B cell (primary cell): Measurements from ENCODE around the gene CSTF2. TPM values are rescaled to one million over a fixed set of nuclear protein-coding genes. Genes with fewer than 3 reads are reported as not detected.

Source experiments
- ATAC-seq: fragments of 200-7000 bp; cut with Tn5 transposase; one replicate; pipeline ENCODE4 v1.10.0; 2021; ENCODE audit warnings: low read depth, mild to moderate bottlenecking, moderate number of reproducible peaks, moderate library complexity
- CTCF ChIA-PET: fragments of 350-600 bp; sonication (Branson Sonifier 250); formaldehyde crosslinking; loops from one replicate; lab custom pipeline; 2021; ENCODE audit warnings: antibody characterized with exemption, inconsistent platforms; lab: Charles Lee
- POLR2A ChIA-PET: fragments of 350-600 bp; sonication (Branson Sonifier 250); formaldehyde crosslinking; loops from one replicate; lab custom pipeline; 2021; ENCODE audit warnings: antibody characterized with exemption; lab: Charles Lee
- DNase-seq: peaks from one replicate; pipeline ENCODE4 v3.0.0; 2013
- H2AFZ ChIP-seq: 2 replicates; pipeline ENCODE4 v1.6.1; 2012; ENCODE audit warnings: mild to moderate bottlenecking, low read depth, low read length; ENCODE audit not compliant: insufficient read depth, poor library complexity, severe bottlenecking
- H3K27ac ChIP-seq, 2 donors: 1 replicate in 1 of 2; 2 replicates in 1 of 2; pipeline ENCODE4 v1.5.1; 2012 to 2013; ENCODE audit warnings: low read length in 2 of 2, mild to moderate bottlenecking in 2 of 2, moderate library complexity in 1 of 2
- H3K27me3 ChIP-seq, 4 experiments: fragments of 200-600 bp in 1 of 4; sonication (generic) in 1 of 4; replicated peaks in 1 of 4; 1 replicate in 2 of 4; 2 replicates in 2 of 4; pipeline versions ENCODE4 v1.6.1 to v1.7.0; 2013 to 2016; ENCODE audit warnings: low read length in 3 of 4, mild to moderate bottlenecking in 2 of 4, mixed read lengths in 1 of 4, moderate library complexity in 1 of 4; ENCODE audit not compliant: insufficient read depth in 4 of 4, control insufficient read depth in 3 of 4; ENCODE audit errors: control extremely low read depth in 1 of 4
- H3K36me3 ChIP-seq, 2 experiments: replicated peaks in 1 of 2; 1 replicate in 1 of 2; 2 replicates in 1 of 2; pipeline versions ENCODE4 v1.6.1 to v1.7.1; 2013; ENCODE audit warnings: low read length in 1 of 2; ENCODE audit not compliant: insufficient read depth in 2 of 2, control insufficient read depth in 1 of 2; ENCODE audit errors: control extremely low read depth in 1 of 2, extremely low read depth in 1 of 2
- H3K4me1 ChIP-seq, 2 donors: fragments of 200-600 bp in 1 of 2; sonication (generic) in 1 of 2; 1 replicate in 1 of 2; 2 replicates in 1 of 2; pipeline versions ENCODE4 v1.5.1 to v1.6.1; 2013 to 2017; ENCODE audit warnings: low read length in 2 of 2; ENCODE audit not compliant: control insufficient read depth in 2 of 2, insufficient read depth in 2 of 2
- H3K4me2 ChIP-seq: replicated peaks from 2 replicates; pipeline ENCODE3; 2012; ENCODE audit warnings: mild to moderate bottlenecking, low read depth, low read length; ENCODE audit not compliant: poor library complexity, severe bottlenecking
- H3K4me3 ChIP-seq, 5 experiments: fragments of 200-600 bp in 1 of 5; sonication (generic) in 1 of 5; 1 replicate in 3 of 5; 2 replicates in 2 of 5; pipeline versions ENCODE4 v1.5.1 to v1.7.0; 2011 to 2016; ENCODE audit warnings: low read length in 4 of 5, mild to moderate bottlenecking in 4 of 5, low read depth in 2 of 5, control low read depth in 1 of 5, moderate library complexity in 1 of 5; ENCODE audit not compliant: insufficient read depth in 1 of 5; ENCODE audit errors: control extremely low read depth in 1 of 5, extremely low read depth in 1 of 5
- H3K79me2 ChIP-seq: fragments of 200-600 bp; sonication (generic); one replicate; pipeline ENCODE4 v1.6.0; 2016; ENCODE audit warnings: low read length; ENCODE audit not compliant: control insufficient read depth, insufficient read depth
- H3K9ac ChIP-seq: fragments of 200-600 bp; sonication (generic); 2 replicates; pipeline ENCODE4 v1.6.1; 2017; ENCODE audit warnings: mild to moderate bottlenecking, low read length, moderate library complexity
- H3K9me3 ChIP-seq, 3 donors: one replicate each; pipeline versions ENCODE4 v1.6.1 to v1.7.1; 2013; ENCODE audit warnings: low read length in 2 of 3; ENCODE audit not compliant: control insufficient read depth in 2 of 3, insufficient read depth in 1 of 3; ENCODE audit errors: control extremely low read depth in 1 of 3
- H4K20me1 ChIP-seq: 2 replicates; pipeline ENCODE4 v1.6.0; 2012; ENCODE audit warnings: mild to moderate bottlenecking, low read length; ENCODE audit not compliant: insufficient read depth, control insufficient read depth, poor library complexity, severe bottlenecking
- H3K27ac Mint-ChIP-seq: one replicate; pipeline ENCODE4 v1.8.0; 2021; ENCODE audit warnings: mixed read lengths
- H3K27me3 Mint-ChIP-seq: one replicate; pipeline ENCODE4 v1.8.0; 2021; ENCODE audit warnings: mixed read lengths
- H3K4me1 Mint-ChIP-seq: one replicate; pipeline ENCODE4 v1.8.0; 2021; ENCODE audit warnings: mixed read lengths
- H3K4me3 Mint-ChIP-seq: one replicate; pipeline ENCODE4 v1.8.0; 2021; ENCODE audit warnings: mixed read lengths
- H3K9me3 Mint-ChIP-seq: one replicate; pipeline ENCODE4 v1.8.0; 2022; ENCODE audit warnings: mixed read lengths; ENCODE audit not compliant: insufficient read depth
- EZH2 ChIP-seq: IDR thresholded peaks from 2 replicates; pipeline ENCODE4 v1.6.1; 2012; ENCODE audit warnings: borderline replicate concordance, low read depth, mild to moderate bottlenecking, moderate library complexity, low read length; ENCODE audit not compliant: insufficient read depth, poor library complexity, severe bottlenecking
- WGBS: methylation state at CpG from one replicate; pipeline ENCODE4 v1.1.5; 2013; ENCODE audit warnings: missing lambda C conversion rate; ENCODE audit not compliant: insufficient coverage; 5-methylcytosine and 5-hydroxymethylcytosine counted together
- intact Hi-C: fragments of 100-400 bp; cut with micrococcal nuclease; formaldehyde crosslinking; loops from one replicate; pipeline ENCODE4 v1.10.0; 2022
- polyA plus RNA-seq: library from polyadenylated mRNA; depleted of rRNA; stranded (reverse); fragments of >200 nt; gene quantifications from 2 replicates; pipeline ENCODE4 v1.2.3, GENCODE V29; 2012
- total RNA-seq, 2 donors: library from RNA; stranded (reverse); fragments of 120-200 nt in 1 of 2; gene quantifications; 1 replicate in 1 of 2; 2 replicates in 1 of 2; pipeline versions ENCODE4 v1.2.3 to v1.2.4, GENCODE V29; 2013 to 2022
- TF ChIP-seq, protein P1 (sequence below): fragments of 200-600 bp; IDR thresholded peaks from one replicate; pipeline ENCODE4 v1.8.0; 2022; ENCODE audit warnings: antibody characterized with exemption, mild to moderate bottlenecking

CSTF2 gene
- total and polyA plus RNA-seq, 2 donors (not counting 1 experiment from before 2014, with no cell fraction given), result 7.0 to 16.4 TPM

DNA sequence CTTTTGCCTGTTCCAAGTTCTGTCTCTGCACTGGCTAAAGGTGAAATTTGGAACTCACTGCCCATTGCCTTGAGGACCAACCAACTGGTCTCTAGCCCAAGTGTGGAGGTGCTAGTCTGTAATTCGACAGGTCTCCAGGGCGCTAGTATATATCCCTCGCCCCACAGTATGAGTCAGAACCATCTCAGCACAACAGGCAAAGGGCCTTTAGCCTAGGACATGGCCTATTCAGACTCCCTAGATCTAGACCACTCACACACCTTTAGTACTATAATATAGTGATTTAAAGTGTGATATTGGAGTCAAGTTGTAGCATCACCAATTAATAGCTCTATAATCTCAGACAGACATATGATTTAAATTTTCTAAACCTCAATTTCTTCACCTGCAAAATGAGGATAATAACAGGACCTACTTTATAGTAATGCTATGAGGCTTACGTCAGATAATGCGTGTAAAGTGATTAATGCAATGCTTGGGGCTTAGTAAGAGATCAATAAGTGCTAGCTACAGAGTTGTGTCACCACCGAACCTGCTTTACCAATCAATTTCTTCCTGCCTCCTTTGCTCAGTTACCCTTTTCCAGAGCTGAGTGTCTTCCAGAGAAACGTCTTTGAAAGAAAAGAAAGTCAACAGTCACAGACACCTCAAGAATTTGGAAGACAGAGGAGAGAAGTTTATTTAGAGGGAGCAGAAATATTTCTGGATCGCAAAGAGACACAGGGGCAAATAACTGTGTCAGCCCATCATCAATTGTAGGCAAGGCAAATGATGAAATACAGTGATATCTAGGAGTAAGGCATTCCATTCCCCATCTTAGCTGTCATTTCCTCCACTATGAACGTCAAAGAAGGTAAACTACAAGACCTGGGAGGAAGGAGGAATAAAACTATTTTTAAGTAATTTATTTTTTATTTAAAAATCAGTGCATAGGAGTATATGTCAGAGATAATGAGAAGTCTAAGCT is 51.7 kb downstream of the CSTF2 start:
- Histone ChIP-seq H3K27me3 (no peaks in the 10 kb centered on the region), H2AFZ (no peak overlapping the region), H4K20me1 (no peaks in the 10 kb centered on the region), H3K4me2 (no peak overlapping the region), H3K9ac (no peak overlapping the region), H3K36me3 (no peaks in the 10 kb centered on the region), H3K4me3 (no peak overlapping the region), H3K27ac (no peak overlapping the region), H3K4me1 (no peaks in the 10 kb centered on the region), H3K79me2 (no peaks in the 10 kb centered on the region), H3K9me3 (no peaks in the 10 kb centered on the region)
- Mint-ChIP-seq H3K27me3 (no peaks in the 10 kb centered on the region), H3K27ac (no peak overlapping the region), H3K9me3 (no peaks in the 10 kb centered on the region), H3K4me3 (no peak overlapping the region), H3K4me1 (no peaks in the 10 kb centered on the region)
- ATAC-seq (no peak), DNase-seq (no peak)
- ChIA-PET CTCF (no interaction called here), POLR2A (no interaction called here)
- no peak for TF ChIP-seq EZH2
- TF ChIP-seq, protein P1, sequence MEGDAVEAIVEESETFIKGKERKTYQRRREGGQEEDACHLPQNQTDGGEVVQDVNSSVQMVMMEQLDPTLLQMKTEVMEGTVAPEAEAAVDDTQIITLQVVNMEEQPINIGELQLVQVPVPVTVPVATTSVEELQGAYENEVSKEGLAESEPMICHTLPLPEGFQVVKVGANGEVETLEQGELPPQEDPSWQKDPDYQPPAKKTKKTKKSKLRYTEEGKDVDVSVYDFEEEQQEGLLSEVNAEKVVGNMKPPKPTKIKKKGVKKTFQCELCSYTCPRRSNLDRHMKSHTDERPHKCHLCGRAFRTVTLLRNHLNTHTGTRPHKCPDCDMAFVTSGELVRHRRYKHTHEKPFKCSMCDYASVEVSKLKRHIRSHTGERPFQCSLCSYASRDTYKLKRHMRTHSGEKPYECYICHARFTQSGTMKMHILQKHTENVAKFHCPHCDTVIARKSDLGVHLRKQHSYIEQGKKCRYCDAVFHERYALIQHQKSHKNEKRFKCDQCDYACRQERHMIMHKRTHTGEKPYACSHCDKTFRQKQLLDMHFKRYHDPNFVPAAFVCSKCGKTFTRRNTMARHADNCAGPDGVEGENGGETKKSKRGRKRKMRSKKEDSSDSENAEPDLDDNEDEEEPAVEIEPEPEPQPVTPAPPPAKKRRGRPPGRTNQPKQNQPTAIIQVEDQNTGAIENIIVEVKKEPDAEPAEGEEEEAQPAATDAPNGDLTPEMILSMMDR, result no peak
- intact Hi-C loops, result no loop called here
- WGBS, result no CpG with 5 or more reads among the region's 9 CpGs

- POLR2A ChIA-PET, result no interaction called here
- no peak for TF ChIP-seq EZH2
- TF ChIP-seq, protein P1, result no peak
- Mint-ChIP-seq H3K27me3 (no peaks in the 10 kb centered on the region), H3K27ac (no peak within 1 kb of the TSS), H3K4me1 (no peaks in the 10 kb centered on the region), H3K4me3 (no peak within 1 kb of the TSS), H3K9me3 (no peaks in the 10 kb centered on the region)
- no peak for DNase-seq
- no peak within 1 kb of the TSS for H3K27ac ChIP-seq
- intact Hi-C loops, result no loop called here
- no peaks in the 10 kb centered on the region for H3K79me2 ChIP-seq
- no peaks in the 10 kb centered on the region for H3K27me3 ChIP-seq
- H4K20me1 ChIP-seq, result no peaks in the 10 kb centered on the region
- no peak within 1 kb of the TSS for H3K4me2 ChIP-seq
- no peaks in the 10 kb centered on the region for H3K4me1 ChIP-seq
- H3K9ac ChIP-seq, result no peak within 1 kb of the TSS
- CTCF ChIA-PET, result no interaction called here
- no peaks in the 10 kb centered on the region for H3K36me3 ChIP-seq
- WGBS, result 80% methylated on average over 2 of the region's 2 CpGs
- ATAC-seq, result no peak
- no peak within 1 kb of the TSS for H2AFZ ChIP-seq
- H3K9me3 ChIP-seq, result no peaks in the 10 kb centered on the region
- no peak within 1 kb of the TSS for H3K4me3 ChIP-seq
These were observed 54.1 kb downstream of the CSTF2 start, which contains the start of gene NOX1 for GRCh38 chrX:100874325-100874724. TSS of gene NOX1 (minus strand) at chrX:100874359. CDS start at chrX:100874139, 220 bp downstream.
